Thoracic aorta (tissue), 2 donors: Measurements from ENCODE around the gene KDM2B. TPM values are rescaled to one million over a fixed set of nuclear protein-coding genes. Genes with fewer than 3 reads are reported as not detected.

Source experiments
- ATAC-seq: fragments of 150-250 bp; one replicate; pipeline ENCODE4 v1.8.0; 2017; ENCODE audit warnings: low read depth; ENCODE audit not compliant: insufficient number of reproducible peaks, low FRiP score
- DNase-seq: peaks from one replicate; pipeline ENCODE4 v3.0.0-alpha.2; 2020; ENCODE audit warnings: low spot score
- H3K27ac ChIP-seq, 2 donors: fragments of 200-600 bp; sonication (generic); 1 replicate in 1 of 2; 2 replicates in 1 of 2; pipeline ENCODE4 v1.5.1; 2016; ENCODE audit warnings: mild to moderate bottlenecking in 2 of 2, moderate library complexity in 2 of 2
- H3K27me3 ChIP-seq: fragments of 200-600 bp; sonication (generic); replicated peaks from 2 replicates; pipeline ENCODE4 v1.6.0; 2016; ENCODE audit warnings: mild to moderate bottlenecking; ENCODE audit not compliant: insufficient read depth
- H3K36me3 ChIP-seq: fragments of 200-600 bp; sonication (generic); one replicate; pipeline ENCODE4 v1.5.1; 2016
- H3K4me1 ChIP-seq, 2 donors: fragments of 200-600 bp; sonication (generic); 1 replicate in 1 of 2; 2 replicates in 1 of 2; pipeline versions ENCODE4 v1.5.1 to v1.6.0; 2016; ENCODE audit warnings: low read depth in 2 of 2, mild to moderate bottlenecking in 1 of 2; ENCODE audit not compliant: control insufficient read depth in 1 of 2
- H3K4me3 ChIP-seq: fragments of 200-600 bp; sonication (generic); 2 replicates; pipeline ENCODE4 v1.5.1; 2016; ENCODE audit warnings: mild to moderate bottlenecking
- H3K9me3 ChIP-seq: fragments of 200-600 bp; sonication (generic); 2 replicates; pipeline ENCODE4 v1.5.1; 2016
- CTCF ChIP-seq: fragments of 200-600 bp; sonication (generic); IDR thresholded peaks from one replicate; pipeline ENCODE4 v1.5.1; 2019; ENCODE audit warnings: antibody characterized with exemption
- total RNA-seq, 2 donors: library from RNA; depleted of rRNA; stranded (reverse); fragments of >200 nt; gene quantifications; one replicate each; pipeline versions ENCODE4 v1.1.0 to v1.2.3, GENCODE V29; 2016

Gene KDM2B
- total RNA-seq, 2 donors from 2014 or later = 15.0 to 22.5 TPM

- Histone ChIP-seq H3K36me3 (peaks cover 8% of the 10 kb centered on the region), H3K4me1 (peaks cover 31 to 58% of the 10 kb centered on the region in 2 donors), H3K27ac (peak overlapping the region; percentile 61 to 66), H3K27me3 (no peaks in the 10 kb centered on the region), H3K9me3 (no peaks in the 10 kb centered on the region), H3K4me3 (peak overlapping the region; percentile 84)
- DNase-seq = no peak
- ATAC-seq = no peak
- no peak for TF ChIP-seq CTCF
Measured at GRCh38 chr12:121578230-121579189, 2.3 kb downstream of the KDM2B start.

GRCh38 chr12:121577443-121578180 is 3.2 kb downstream of the KDM2B start:
- H3K27me3 ChIP-seq = no peaks in the 10 kb centered on the region
- peaks cover 8% of the 10 kb centered on the region for H3K36me3 ChIP-seq
- DNase-seq = no peak
- peaks cover 27 to 54% of the 10 kb centered on the region in 2 donors for H3K4me1 ChIP-seq
- TF ChIP-seq CTCF = no peak
- peak overlapping the region; percentile 61 to 66 for H3K27ac ChIP-seq
- ATAC-seq = no peak
- H3K4me3 ChIP-seq = no peak overlapping the region
- H3K9me3 ChIP-seq = no peaks in the 10 kb centered on the region

GRCh38 chr12:121576851-121577391 is 3.9 kb downstream of the KDM2B start:
- ATAC-seq (no peak), DNase-seq (no peak)
- H3K4me3 ChIP-seq = peak overlapping the region; percentile 37
- peak overlapping the region; percentile 61 to 66 for H3K27ac ChIP-seq
- peaks cover 22 to 47% of the 10 kb centered on the region in 2 donors for H3K4me1 ChIP-seq
- TF ChIP-seq CTCF = no peak
- H3K36me3 ChIP-seq = peaks cover 8% of the 10 kb centered on the region
- H3K9me3 ChIP-seq = no peaks in the 10 kb centered on the region
- no peaks in the 10 kb centered on the region for H3K27me3 ChIP-seq

GRCh38 chr12:121575952-121576625 is 4.7 kb downstream of the KDM2B start:
- H3K27ac ChIP-seq = peak overlapping the region; percentile 61 to 66
- no peak overlapping the region for H3K4me3 ChIP-seq
- H3K9me3 ChIP-seq = no peaks in the 10 kb centered on the region
- H3K27me3 ChIP-seq = no peaks in the 10 kb centered on the region
- ATAC-seq (no peak), DNase-seq (no peak)
- H3K36me3 ChIP-seq = peaks cover 8% of the 10 kb centered on the region
- no peak for TF ChIP-seq CTCF
- H3K4me1 ChIP-seq = peaks cover 17 to 38% of the 10 kb centered on the region in 2 donors
